Esophagus muscularis mucosa (tissue), 4 donors: ENCODE data around the gene CFAP70. TPM values are rescaled to one million over a fixed set of nuclear protein-coding genes. Genes with fewer than 3 reads are reported as not detected.
"Not testable (repeated sequence)": the region's sequence is repeated elsewhere in the genome, so short reads cannot be mapped to it uniquely, and the experiment has no call there.

Experiments
- DNase-seq: peaks from one replicate; pipeline ENCODE4 v3.0.0-alpha.2; 2017; ENCODE audit errors: extremely low spot score
- H3K27ac ChIP-seq, 4 donors: fragments of 200-600 bp; sonication (generic); replicated peaks in 1 of 4; 1 replicate in 3 of 4; 2 replicates in 1 of 4; pipeline ENCODE4 v1.5.1; 2016 to 2019; ENCODE audit warnings: mild to moderate bottlenecking in 1 of 4
- H3K27me3 ChIP-seq, 4 donors: fragments of 200-600 bp; sonication (generic); one replicate each; pipeline versions ENCODE4 v1.5.1 to v1.6.0; 2016 to 2019
- H3K36me3 ChIP-seq, 4 donors: fragments of 200-600 bp; sonication (generic); one replicate each; pipeline ENCODE4 v1.5.1; 2016 to 2019
- H3K4me1 ChIP-seq, 4 donors: fragments of 200-600 bp; sonication (generic); one replicate each; pipeline ENCODE4 v1.5.1; 2016 to 2019
- H3K4me3 ChIP-seq, 4 donors: fragments of 200-600 bp; sonication (generic); 1 replicate in 2 of 4; 2 replicates in 2 of 4; pipeline ENCODE4 v1.5.1; 2016 to 2019; ENCODE audit warnings: mild to moderate bottlenecking in 4 of 4, moderate library complexity in 1 of 4
- H3K9me3 ChIP-seq, 4 donors: fragments of 200-600 bp; sonication (generic); 1 replicate in 3 of 4; 2 replicates in 1 of 4; pipeline ENCODE4 v1.5.1; 2016 to 2019
- EP300 ChIP-seq: sonication (generic); formaldehyde crosslinking; IDR thresholded peaks from one replicate; pipeline ENCODE4 v1.6.1; 2017; ENCODE audit warnings: antibody characterized with exemption
- POLR2A ChIP-seq: fragments of 450-650 bp; IDR thresholded peaks from one replicate; pipeline ENCODE4 v1.6.1; 2017; ENCODE audit warnings: antibody characterized with exemption, moderate library complexity, mild to moderate bottlenecking, low read depth
- POLR2AphosphoS5 ChIP-seq, 2 donors: sonication (generic); formaldehyde crosslinking; IDR thresholded peaks; one replicate each; pipeline ENCODE4 v1.6.1; 2017; ENCODE audit warnings: antibody characterized with exemption in 2 of 2
- WGBS: methylation state at CpG from one replicate; pipeline ENCODE4 v1.1.5; 2018; 5-methylcytosine and 5-hydroxymethylcytosine counted together
- intact Hi-C: fragments of 100-400 bp; cut with DNase I; formaldehyde crosslinking; loops from one replicate; pipeline ENCODE4 v1.15.1; 2023
- total RNA-seq, 4 donors: library from RNA; depleted of rRNA; stranded (reverse); fragments of >200 nt; gene quantifications; one replicate each; pipeline versions ENCODE4 v1.1.0 to v1.2.1, GENCODE V29; 2016
- TF ChIP-seq, protein P1 (sequence below), 3 experiments: fragments of 200-600 bp in 2 of 3; fragments of 450-650 bp in 1 of 3; sonication (generic) in 2 of 3; IDR thresholded peaks; one replicate each; pipeline ENCODE4 v1.5.1; 2017 to 2019; ENCODE audit warnings: antibody characterized with exemption in 3 of 3, mild to moderate bottlenecking in 2 of 3, moderate library complexity in 1 of 3

Gene CFAP70
- total RNA-seq, 4 donors from 2014 or later: 0.99 to 3.3 (median 1.1) TPM

DNA sequence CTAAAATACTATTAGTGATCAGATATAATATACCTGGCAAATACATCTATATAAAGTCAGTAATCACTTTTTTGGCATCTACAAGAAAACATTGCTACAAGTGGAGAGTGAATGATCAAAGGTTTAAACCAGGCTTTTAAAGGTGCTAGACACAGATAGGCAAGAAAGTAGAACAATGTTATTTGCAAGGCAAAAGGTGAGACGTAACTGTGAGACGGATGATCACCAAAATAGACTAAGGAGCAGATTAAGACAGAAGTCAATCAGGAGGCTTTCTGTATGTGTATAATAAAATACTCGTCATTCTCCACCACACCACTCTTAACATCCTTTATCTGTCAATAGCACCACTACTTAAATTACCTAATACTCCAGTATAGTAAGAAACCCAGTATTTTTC lies 46.9 kb upstream of the CFAP70 start:
- no peak for TF ChIP-seq POLR2A
- TF ChIP-seq EP300: no peak
- TF ChIP-seq POLR2AphosphoS5 (IDR thresholded peaks at IDR 0.05): no peak
- TF ChIP-seq, protein P1, sequence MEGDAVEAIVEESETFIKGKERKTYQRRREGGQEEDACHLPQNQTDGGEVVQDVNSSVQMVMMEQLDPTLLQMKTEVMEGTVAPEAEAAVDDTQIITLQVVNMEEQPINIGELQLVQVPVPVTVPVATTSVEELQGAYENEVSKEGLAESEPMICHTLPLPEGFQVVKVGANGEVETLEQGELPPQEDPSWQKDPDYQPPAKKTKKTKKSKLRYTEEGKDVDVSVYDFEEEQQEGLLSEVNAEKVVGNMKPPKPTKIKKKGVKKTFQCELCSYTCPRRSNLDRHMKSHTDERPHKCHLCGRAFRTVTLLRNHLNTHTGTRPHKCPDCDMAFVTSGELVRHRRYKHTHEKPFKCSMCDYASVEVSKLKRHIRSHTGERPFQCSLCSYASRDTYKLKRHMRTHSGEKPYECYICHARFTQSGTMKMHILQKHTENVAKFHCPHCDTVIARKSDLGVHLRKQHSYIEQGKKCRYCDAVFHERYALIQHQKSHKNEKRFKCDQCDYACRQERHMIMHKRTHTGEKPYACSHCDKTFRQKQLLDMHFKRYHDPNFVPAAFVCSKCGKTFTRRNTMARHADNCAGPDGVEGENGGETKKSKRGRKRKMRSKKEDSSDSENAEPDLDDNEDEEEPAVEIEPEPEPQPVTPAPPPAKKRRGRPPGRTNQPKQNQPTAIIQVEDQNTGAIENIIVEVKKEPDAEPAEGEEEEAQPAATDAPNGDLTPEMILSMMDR (IDR thresholded peaks at IDR 0.05): no peak
- Histone ChIP-seq H3K4me1 (peaks cover 7 to 39% (median 14%) of the 10 kb centered on the region in 4 donors), H3K9me3 (no peaks in the 10 kb centered on the region), H3K27ac (no peak overlapping the region), H3K4me3 (no peak overlapping the region), H3K36me3 (peaks cover 0 to 14% (median 5%) of the 10 kb centered on the region in 4 donors), H3K27me3 (no peaks in the 10 kb centered on the region)
- intact Hi-C loops: no loop called here
- 94% methylated on average over 3 of the region's 3 CpGs for WGBS
- no peak for DNase-seq

- DNase-seq: no peak
- Histone ChIP-seq H3K4me1 (peaks cover 7 to 39% (median 12%) of the 10 kb centered on the region in 4 donors), H3K9me3 (no peaks in the 10 kb centered on the region), H3K27ac (no peak overlapping the region), H3K4me3 (no peak overlapping the region), H3K27me3 (no peaks in the 10 kb centered on the region), H3K36me3 (peaks cover 0 to 15% (median 7%) of the 10 kb centered on the region in 4 donors)
- TF ChIP-seq, protein P1 (IDR thresholded peaks at IDR 0.05): no peak
- TF ChIP-seq POLR2AphosphoS5 (IDR thresholded peaks at IDR 0.05): no peak
- TF ChIP-seq POLR2A: no peak
- no peak for TF ChIP-seq EP300
- intact Hi-C loops: no loop called here
- 95% methylated on average over 9 of the region's 9 CpGs for WGBS
These were observed 46.0 kb upstream of the CFAP70 start for GRCh38 chr10:73404690-73405089.

DNA sequence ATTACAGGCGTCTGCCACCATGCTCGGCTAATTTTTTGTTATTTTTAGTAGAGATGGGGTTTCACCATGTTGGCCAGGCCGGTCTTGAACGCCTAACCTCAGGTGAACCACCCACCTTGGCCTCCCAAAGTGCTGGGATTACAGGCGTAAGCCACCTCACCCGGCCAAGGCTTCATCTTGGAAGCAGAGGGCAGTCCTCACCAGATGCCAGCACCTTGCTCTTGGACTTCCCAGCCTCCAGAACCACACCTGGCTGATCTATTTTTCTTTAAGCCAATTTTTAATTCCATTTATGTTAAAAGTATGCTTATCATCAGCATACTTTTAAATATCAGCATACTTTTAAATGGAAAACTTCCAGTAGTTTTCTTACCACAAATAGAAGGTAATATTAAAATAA lies 43.0 kb upstream of the CFAP70 start:
- intact Hi-C loops: no loop called here
- Histone ChIP-seq H3K4me1 (peaks cover 3 to 28% (median 7%) of the 10 kb centered on the region in 4 donors), H3K27me3 (no peaks in the 10 kb centered on the region), H3K36me3 (peaks cover 15 to 35% (median 20%) of the 10 kb centered on the region in 4 donors), H3K9me3 (no peaks in the 10 kb centered on the region), H3K4me3 (no peak overlapping the region), H3K27ac (no peak overlapping the region)
- TF ChIP-seq, protein P1 (IDR thresholded peaks at IDR 0.05): no peak
- TF ChIP-seq POLR2AphosphoS5 (IDR thresholded peaks at IDR 0.05): no peak
- no peak for TF ChIP-seq EP300
- no peak for TF ChIP-seq POLR2A
- WGBS: 97% methylated on average over 6 of the region's 6 CpGs
- DNase-seq: no peak

- no peak overlapping the region for H3K27ac ChIP-seq
- H3K27me3 ChIP-seq: no peaks in the 10 kb centered on the region
- peaks cover 34 to 61% (median 41%) of the 10 kb centered on the region in 4 donors for H3K36me3 ChIP-seq
- TF ChIP-seq POLR2AphosphoS5 (IDR thresholded peaks at IDR 0.05) (no peak), EP300 (no peak), POLR2A (no peak)
- TF ChIP-seq, protein P1 (IDR thresholded peaks at IDR 0.05): no peak
- WGBS: 73% methylated on average over 4 of the region's 4 CpGs
- DNase-seq: no peak
- H3K9me3 ChIP-seq: no peaks in the 10 kb centered on the region
- intact Hi-C loops: no loop called here
- no peak overlapping the region for H3K4me3 ChIP-seq
- peaks cover 0 to 17% (median 0%) of the 10 kb centered on the region in 4 donors for H3K4me1 ChIP-seq
These were observed 40.4 kb upstream of the CFAP70 start for GRCh38 chr10:73399063-73399462.

- Histone ChIP-seq H3K9me3 (no peaks in the 10 kb centered on the region), H3K4me3 (no peak overlapping the region), H3K27ac (no peak overlapping the region), H3K27me3 (no peaks in the 10 kb centered on the region), H3K4me1 (peaks cover 0 to 14% (median 0%) of the 10 kb centered on the region in 4 donors), H3K36me3 (peaks cover 34 to 62% (median 43%) of the 10 kb centered on the region in 4 donors)
- TF ChIP-seq EP300 (no peak), POLR2A (no peak)
- 98% methylated on average over 6 of the region's 6 CpGs for WGBS
- no peak for DNase-seq
- intact Hi-C loops: no loop called here
These were observed 39.4 kb upstream of the CFAP70 start for GRCh38 chr10:73398024-73398423.

DNA sequence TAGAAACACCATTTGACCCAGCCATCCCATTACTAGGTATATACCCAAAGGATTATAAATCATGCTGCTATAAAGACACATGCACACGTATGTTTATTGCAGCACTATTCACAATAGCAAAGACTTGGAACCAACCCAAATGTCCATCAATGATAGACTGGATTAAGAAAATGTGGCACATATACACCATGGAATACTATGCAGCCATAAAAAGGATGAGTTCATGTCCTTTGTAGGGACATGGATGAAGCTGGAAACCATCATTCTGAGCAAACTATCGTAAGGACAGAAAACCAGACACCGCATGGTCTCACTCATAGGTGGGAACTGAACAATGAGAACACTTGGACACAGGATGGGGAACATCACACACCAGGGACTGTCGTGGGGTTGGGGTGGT lies 35.7 kb upstream of the CFAP70 start:
- DNase-seq, H3K4me1 ChIP-seq, H3K27ac ChIP-seq, intact Hi-C loops, H3K27me3 ChIP-seq, H3K9me3 ChIP-seq, H3K4me3 ChIP-seq: not testable (repeated sequence)
- WGBS: 100% methylated on average over 3 of the region's 4 CpGs
- H3K36me3 ChIP-seq: peaks cover 49 to 78% (median 55%) of the 10 kb centered on the region in 4 donors
